ENCODE measurements around the gene TSHR.
"Not testable (repeated sequence)": the region's sequence is repeated elsewhere in the genome, so short reads cannot be mapped to it uniquely, and the experiment has no call there.

TSHR gene

DNA sequence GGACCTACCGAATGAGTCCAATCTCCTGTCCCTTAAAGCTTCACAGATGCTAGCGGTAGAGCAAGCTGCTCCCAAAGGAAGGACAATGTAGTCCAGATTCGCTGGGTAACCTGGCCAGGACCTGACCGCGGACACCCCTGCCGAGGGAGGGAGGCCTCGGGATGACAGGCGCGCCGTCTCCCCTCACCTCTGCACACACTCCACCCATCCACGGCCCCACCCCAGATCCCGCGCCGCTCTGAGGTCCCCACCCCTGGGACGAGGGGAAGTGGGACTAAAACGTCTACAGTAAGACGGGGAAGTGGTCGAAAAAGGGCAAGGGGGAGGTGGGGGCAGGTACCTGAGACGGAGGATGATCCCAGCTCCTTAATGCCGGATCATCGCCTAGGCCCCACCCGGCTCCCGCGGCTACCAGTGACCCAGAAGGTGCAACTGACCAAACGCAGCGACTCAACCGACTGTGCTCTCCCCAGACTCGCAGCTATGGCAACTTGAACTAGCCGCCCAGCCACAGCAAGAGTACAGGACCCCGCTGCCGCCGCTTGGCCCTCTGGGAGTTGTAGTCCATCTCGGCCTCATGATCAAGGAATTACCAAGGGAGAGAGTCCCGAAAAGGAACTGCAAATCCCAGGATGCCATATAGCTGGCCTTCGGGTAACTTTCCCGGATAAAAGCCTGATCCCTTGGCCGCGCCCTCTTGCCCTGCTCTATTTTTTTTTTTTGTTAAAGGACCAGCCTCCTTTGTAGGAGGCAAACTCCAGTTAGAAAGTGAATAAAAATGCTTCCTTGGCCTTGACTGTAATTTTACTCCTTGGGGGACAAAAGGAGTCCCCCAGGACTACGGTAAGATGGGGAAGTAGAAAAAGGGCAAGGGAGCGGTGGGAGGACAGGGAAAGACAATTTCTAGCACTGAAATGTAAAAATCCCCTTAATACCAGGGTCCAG, 13.9 kb upstream of the TSHR start, which contains the start of gene CEP128:
CEP128 (minus strand) TSS at position 498 of the 945 bp plus-strand sequence.
- peaks cover 9% of the 10 kb centered on the region for H3K9me3 Mint-ChIP-seq
- peak; percentile 90 for DNase-seq
- H3K27me3 Mint-ChIP-seq = no peaks in the 10 kb centered on the region
- H3K4me1 Mint-ChIP-seq (ENCODE audit: low read depth) = peaks cover 53% of the 10 kb centered on the region
- H3K27ac Mint-ChIP-seq = peak within 1 kb of the TSS; percentile 97
- H3K4me3 Mint-ChIP-seq = peak within 1 kb of the TSS; percentile 91
- peaks cover 7% of the 10 kb centered on the region for H3K36me3 Mint-ChIP-seq (ENCODE audit: low read depth)

DNA sequence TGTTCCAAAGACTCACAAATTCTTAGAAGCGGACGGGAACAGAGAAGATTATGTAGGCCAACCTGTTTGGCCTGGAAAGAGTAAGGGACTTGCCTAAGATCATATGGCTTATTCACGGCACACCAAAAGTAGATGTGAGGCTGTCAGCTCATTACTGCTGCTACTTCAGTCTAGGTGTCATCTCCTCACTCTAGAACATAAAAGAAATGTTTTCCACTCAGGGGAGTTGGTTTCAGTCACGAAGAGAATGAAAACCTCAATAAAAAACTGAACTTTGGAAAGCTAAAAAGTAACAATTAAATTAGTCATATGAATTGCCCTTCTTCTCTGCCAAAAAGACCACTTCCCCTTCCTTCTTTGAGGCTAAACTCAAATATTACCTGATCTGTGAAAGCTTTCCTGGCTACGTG, 13.2 kb upstream of the TSHR start:
- Mint-ChIP-seq H3K36me3 (ENCODE audit: low read depth) (peaks cover 7% of the 10 kb centered on the region), H3K27me3 (no peaks in the 10 kb centered on the region), H3K4me1 (ENCODE audit: low read depth) (peaks cover 60% of the 10 kb centered on the region), H3K4me3 (peak overlapping the region; percentile 91), H3K27ac (peak overlapping the region; percentile 97), H3K9me3 (peaks cover 13% of the 10 kb centered on the region)
- DNase-seq = no peak

DNA sequence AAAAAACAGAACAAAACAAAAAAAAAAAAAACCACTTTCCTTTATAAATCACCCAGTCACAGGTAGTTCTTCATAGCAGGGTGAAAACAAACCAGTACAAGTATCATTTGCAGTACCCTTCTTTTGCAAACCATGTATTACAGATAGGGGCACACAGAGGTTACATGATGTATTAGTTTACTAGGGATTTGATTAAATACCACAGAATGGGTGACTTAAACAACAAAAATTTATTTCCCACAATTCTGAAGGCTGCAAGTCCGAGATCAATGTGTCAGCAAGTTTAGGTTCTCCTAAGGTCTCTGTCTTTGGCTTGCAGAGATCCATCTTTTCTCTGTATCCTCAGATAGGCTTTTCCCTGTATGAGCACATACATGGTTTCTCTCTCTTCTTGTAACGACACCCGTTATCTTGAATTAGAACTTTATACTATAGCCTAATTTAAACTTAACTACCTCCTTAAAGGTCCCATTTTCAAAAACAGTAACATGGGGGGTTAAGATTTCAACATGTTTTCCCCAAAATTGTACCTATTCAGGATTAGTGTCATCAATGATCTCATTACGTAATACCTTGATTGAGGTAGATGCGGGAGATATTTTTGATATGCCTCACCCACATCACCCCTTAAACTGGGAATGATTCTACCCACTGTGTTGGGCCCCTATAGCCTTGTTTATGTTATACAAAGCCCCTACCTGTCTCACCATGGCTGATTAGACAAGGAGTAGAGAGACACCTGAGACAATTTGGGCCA, 10.4 kb upstream of the TSHR start:
- Mint-ChIP-seq H3K9me3 (peaks cover 17% of the 10 kb centered on the region), H3K4me1 (ENCODE audit: low read depth) (peaks cover 63% of the 10 kb centered on the region), H3K36me3 (ENCODE audit: low read depth) (peaks cover 5% of the 10 kb centered on the region), H3K4me3 (no peak overlapping the region), H3K27me3 (peaks cover 5% of the 10 kb centered on the region), H3K27ac (peak overlapping the region; percentile 91)
- no peak for DNase-seq

DNA sequence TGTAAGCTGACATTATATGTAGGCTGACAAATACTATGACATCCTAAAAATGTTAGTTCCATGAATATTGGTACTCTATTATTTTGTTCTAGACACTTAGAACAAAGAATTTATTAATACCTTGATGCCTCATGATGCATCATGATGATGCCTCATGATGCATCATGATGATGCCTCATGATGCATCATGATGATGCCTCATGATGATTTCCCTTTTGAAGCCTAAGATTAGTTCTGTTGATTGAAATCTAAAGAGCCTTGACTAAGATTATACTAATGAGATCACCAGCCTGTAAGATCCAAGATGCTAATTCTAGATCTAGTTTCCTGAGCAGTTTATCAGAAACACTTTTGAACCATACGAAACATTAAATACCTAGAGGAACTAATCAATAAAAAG, 9.2 kb upstream of the TSHR start:
- H3K9me3 Mint-ChIP-seq = peaks cover 17% of the 10 kb centered on the region
- H3K4me1 Mint-ChIP-seq (ENCODE audit: low read depth) = peaks cover 55% of the 10 kb centered on the region
- DNase-seq = no peak
- H3K4me3 Mint-ChIP-seq = no peak overlapping the region
- peak overlapping the region; percentile 91 for H3K27ac Mint-ChIP-seq
- H3K27me3 Mint-ChIP-seq = peaks cover 5% of the 10 kb centered on the region
- H3K36me3 Mint-ChIP-seq (ENCODE audit: low read depth) = peaks cover 2% of the 10 kb centered on the region

DNA sequence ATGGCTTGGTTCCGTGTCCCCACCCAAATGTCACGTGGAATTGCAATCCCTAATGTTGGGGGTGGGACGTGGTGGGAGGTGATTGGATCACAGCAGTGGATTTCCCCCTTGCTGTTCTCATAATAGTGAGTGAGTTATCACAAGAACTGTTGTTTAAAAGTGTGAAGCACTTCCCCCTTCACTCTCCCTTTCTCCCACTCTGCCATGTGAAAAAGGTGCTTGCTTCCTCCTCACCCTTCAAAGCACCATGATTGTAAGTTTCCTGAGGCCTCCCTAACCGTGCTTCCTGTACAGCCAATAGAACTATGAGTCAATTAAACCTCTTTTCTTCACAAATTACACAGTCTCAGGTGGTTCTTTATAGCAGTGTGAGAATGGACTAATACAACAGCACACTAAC, 8.6 kb upstream of the TSHR start:
- Mint-ChIP-seq H3K4me1 (ENCODE audit: low read depth) (peaks cover 54% of the 10 kb centered on the region), H3K36me3 (ENCODE audit: low read depth) (no peaks in the 10 kb centered on the region), H3K27ac (peak overlapping the region; percentile 91), H3K4me3 (no peak overlapping the region), H3K9me3 (peaks cover 17% of the 10 kb centered on the region), H3K27me3 (peaks cover 5% of the 10 kb centered on the region)
- peak; percentile 38 for DNase-seq

DNA sequence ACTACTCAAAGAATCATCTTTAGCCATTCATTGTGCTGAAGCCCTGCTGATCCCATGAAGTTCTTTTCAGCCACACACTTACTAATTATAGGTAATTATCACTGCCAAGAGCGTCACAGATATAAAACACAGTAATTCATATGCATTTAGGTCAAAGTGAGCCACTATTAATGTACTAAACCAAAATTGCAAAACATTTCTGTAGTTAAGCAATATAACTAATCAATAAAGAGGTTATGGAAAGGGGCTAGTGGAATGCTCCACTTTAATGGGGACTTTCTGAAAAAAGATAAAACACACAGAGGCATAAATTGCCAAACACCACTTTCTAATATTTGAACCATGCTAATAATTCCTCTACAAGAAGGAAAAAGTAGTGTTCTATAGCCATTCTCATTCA, 7.1 kb upstream of the TSHR start:
- Mint-ChIP-seq H3K27ac (no peak overlapping the region), H3K36me3 (ENCODE audit: low read depth) (no peaks in the 10 kb centered on the region), H3K27me3 (peaks cover 5% of the 10 kb centered on the region), H3K4me3 (no peak overlapping the region), H3K9me3 (peaks cover 17% of the 10 kb centered on the region), H3K4me1 (ENCODE audit: low read depth) (peaks cover 39% of the 10 kb centered on the region)
- DNase-seq = no peak

DNA sequence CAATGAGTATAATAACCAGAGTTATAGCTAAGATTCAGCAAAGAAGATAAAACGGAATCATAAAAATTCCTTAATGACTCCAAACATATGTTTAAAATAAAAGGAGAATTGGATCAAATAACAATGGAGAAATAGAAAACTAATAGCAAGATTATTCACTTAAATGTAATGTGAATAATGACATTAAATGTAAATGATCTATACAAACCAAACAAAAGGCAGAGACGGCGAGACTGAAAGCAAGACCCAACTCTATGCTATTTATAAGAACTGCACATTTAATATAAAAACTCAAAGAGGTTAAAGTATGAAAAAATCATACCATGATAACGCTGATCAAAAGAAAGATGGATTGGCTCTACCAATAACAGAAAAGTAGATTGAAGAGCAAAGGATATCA, 3.9 kb upstream of the TSHR start:
- peaks cover 38% of the 10 kb centered on the region for H3K4me1 Mint-ChIP-seq (ENCODE audit: low read depth)
- peaks cover 8% of the 10 kb centered on the region for H3K9me3 Mint-ChIP-seq
- no peaks in the 10 kb centered on the region for H3K36me3 Mint-ChIP-seq (ENCODE audit: low read depth)
- no peak overlapping the region for H3K27ac Mint-ChIP-seq
- peaks cover 18% of the 10 kb centered on the region for H3K27me3 Mint-ChIP-seq
- H3K4me3 Mint-ChIP-seq = no peak overlapping the region
- no peak for DNase-seq

DNA sequence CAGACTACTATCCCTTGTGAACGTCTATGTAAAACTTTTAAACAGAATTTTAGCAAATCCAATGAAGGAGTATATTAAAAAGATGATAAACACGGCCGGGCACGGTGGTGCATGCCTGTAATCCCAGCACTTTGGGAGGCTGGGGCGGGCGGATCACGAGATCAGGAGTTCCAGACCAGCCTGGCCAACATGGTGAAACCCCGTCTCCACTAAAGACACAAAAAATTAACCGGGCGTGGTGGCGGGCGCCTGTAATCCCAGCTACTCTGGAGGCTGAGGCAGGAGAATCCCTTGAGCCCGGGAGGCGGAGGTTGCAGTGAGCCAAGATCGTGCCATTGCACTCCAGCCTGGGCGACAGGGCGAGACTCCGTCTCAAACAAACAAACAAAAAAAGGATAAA, 2.2 kb upstream of the TSHR start:
- not testable (repeated sequence) for DNase-seq; H3K9me3 Mint-ChIP-seq; H3K27ac Mint-ChIP-seq; H3K36me3 Mint-ChIP-seq (ENCODE audit: low read depth); H3K4me3 Mint-ChIP-seq
- Mint-ChIP-seq H3K4me1 (ENCODE audit: low read depth) (peaks cover 30% of the 10 kb centered on the region), H3K27me3 (peaks cover 18% of the 10 kb centered on the region)

DNA sequence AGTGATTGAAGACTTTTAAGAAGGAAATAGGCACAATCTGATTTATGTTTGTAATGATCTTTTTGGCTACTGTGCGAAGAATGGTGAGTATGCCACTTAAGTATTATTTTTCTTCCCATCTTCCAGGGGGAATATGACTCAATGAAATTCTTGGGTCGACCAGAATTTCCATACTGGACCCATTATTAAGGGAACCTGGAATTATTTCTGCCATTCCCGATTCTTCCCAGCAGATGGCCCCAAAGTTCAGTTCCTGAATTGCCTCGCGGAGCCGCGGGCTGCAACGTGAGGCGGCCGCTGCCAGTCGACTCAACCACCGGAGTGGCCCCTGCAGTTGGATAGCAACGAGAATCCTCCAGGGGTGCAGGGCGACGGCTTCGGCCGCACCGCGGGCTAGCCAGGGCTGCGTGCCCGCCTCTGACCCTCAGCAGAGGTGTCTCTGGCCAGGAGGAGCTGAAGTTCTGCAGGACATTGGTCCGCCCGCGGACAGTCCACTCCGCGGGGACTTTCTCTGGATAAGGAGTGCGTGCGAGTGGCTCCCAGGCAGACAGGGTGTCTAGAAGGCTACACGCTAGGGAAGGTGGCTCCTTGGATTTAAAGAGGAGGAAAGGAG, 628 bp upstream of the TSHR start:
- H3K27me3 Mint-ChIP-seq = peaks cover 17% of the 10 kb centered on the region
- DNase-seq = peak; percentile 78
- no peaks in the 10 kb centered on the region for H3K36me3 Mint-ChIP-seq (ENCODE audit: low read depth)
- H3K4me3 Mint-ChIP-seq = peak overlapping the region; percentile 81
- peak overlapping the region; percentile 76 for H3K27ac Mint-ChIP-seq
- H3K9me3 Mint-ChIP-seq = no peaks in the 10 kb centered on the region
- peaks cover 44% of the 10 kb centered on the region for H3K4me1 Mint-ChIP-seq (ENCODE audit: low read depth)

DNA sequence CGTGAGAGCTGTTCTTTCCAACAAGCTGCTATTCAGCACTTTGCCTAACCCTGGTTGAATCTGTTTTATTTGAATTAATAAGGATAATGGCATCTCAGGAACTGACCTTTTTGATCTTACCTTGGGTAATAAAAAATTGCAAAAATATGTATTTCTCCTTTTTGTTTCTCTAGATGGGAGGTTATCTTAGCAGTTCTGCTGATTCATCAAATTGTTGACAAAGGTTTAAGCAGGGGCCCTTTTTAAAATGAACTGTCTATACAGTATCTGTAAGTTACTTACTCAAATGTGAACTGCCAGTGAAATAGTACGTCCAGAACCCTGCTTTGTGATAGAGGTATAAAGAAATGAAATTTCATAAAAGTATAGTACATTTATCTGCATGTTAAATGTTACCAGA, 681 bp downstream of the TSHR start:
- Mint-ChIP-seq H3K27ac (no peak overlapping the region), H3K4me1 (ENCODE audit: low read depth) (peaks cover 52% of the 10 kb centered on the region), H3K9me3 (no peaks in the 10 kb centered on the region), H3K27me3 (peaks cover 17% of the 10 kb centered on the region), H3K4me3 (peak overlapping the region; percentile 81), H3K36me3 (ENCODE audit: low read depth) (no peaks in the 10 kb centered on the region)
- no peak for DNase-seq

DNA sequence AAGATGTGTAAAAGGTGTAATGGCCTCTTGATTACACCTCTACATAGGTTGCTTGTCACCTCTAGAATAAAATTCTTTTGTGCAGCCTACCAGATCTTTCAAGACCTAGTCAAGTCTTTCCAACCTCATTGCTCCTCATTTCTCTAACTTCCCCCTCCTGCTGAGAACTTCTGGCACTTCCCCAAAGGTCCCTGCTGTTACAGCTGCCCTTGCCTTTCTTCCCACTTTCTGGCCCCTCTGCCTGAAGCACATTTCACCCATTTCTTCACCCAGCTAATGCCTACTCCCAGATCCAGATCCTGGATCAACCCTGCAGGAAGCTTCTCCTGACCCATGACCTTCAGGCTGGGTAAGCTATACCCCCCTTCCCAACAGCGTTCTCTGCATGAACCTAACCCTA, 1.5 kb downstream of the TSHR start:
- no peak for DNase-seq
- no peaks in the 10 kb centered on the region for H3K36me3 Mint-ChIP-seq (ENCODE audit: low read depth)
- peaks cover 52% of the 10 kb centered on the region for H3K4me1 Mint-ChIP-seq (ENCODE audit: low read depth)
- H3K27me3 Mint-ChIP-seq = peaks cover 17% of the 10 kb centered on the region
- H3K4me3 Mint-ChIP-seq = no peak overlapping the region
- H3K9me3 Mint-ChIP-seq = no peaks in the 10 kb centered on the region
- H3K27ac Mint-ChIP-seq = no peak overlapping the region

DNA sequence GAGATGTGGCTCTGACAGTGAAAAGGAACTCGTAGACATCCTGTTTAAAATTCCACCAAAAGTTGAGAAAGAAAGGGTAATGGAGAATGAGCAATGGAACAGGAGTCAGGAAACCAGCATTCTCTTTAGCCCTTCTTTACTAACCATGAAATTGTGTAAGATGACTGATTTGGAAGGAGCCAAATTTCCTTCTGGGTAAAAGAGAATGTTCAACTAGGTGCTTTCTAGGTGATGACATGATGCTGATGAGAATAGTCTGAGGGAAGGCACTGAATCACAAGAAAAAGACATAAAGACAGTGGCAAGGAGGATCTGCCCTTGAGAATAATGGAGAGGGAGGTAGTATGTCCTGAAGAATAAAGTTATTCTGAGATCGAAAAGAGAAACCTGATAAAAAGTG, 2.2 kb downstream of the TSHR start:
- Mint-ChIP-seq H3K4me3 (no peak overlapping the region), H3K27ac (no peak overlapping the region)

DNA sequence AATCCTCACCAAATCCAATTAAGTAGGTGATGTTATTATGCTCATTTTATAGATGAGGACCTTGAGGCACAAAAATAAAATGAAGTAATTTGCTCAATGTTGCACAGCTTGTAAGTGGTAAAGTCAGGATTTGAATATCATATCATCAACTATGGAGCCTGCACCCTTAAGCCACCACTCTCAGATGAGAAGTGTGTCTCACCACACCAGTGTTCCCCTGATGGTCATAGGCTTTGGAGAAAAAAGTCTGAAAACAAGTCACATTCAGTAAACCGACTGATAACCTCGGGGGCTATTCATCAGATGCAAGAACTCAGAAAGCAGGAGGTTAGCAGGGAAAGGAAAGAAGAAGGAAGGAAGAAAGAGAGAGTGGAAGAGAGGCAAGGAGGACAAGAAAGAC, 2.8 kb downstream of the TSHR start:
- H3K36me3 Mint-ChIP-seq (ENCODE audit: low read depth) = no peaks in the 10 kb centered on the region
- peaks cover 52% of the 10 kb centered on the region for H3K4me1 Mint-ChIP-seq (ENCODE audit: low read depth)
- H3K27me3 Mint-ChIP-seq = peaks cover 17% of the 10 kb centered on the region
- DNase-seq = no peak
- H3K9me3 Mint-ChIP-seq = no peaks in the 10 kb centered on the region
- H3K27ac Mint-ChIP-seq = peak overlapping the region; percentile 75
- no peak overlapping the region for H3K4me3 Mint-ChIP-seq

More for the DNA sequence above, 2.2 kb downstream of the TSHR start:
- Mint-ChIP-seq H3K36me3 (ENCODE audit: low read depth) (no peaks in the 10 kb centered on the region), H3K9me3 (no peaks in the 10 kb centered on the region), H3K4me1 (ENCODE audit: low read depth) (peaks cover 52% of the 10 kb centered on the region), H3K27me3 (peaks cover 17% of the 10 kb centered on the region)
- DNase-seq = no peak

DNA sequence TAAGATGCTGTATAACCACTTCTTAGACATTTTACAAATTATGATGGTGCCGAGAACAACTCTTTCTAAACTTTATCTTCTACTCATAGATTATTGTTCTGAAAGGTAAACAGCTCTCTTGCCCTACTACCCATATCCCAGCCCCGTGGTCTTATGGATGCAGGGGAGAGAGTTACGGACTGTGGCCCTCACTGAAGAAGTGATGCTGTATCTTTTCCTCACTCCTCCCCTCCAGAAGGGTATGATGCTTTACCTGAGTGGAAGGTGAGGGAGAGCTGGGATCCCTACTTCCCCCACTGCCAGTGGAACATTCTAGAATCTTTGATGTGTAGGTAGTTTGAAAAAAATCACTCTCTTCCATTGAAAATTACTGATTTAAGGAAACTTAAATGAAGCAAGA, 3.5 kb downstream of the TSHR start:
- Mint-ChIP-seq H3K27me3 (peaks cover 17% of the 10 kb centered on the region), H3K27ac (peak overlapping the region; percentile 82), H3K4me3 (no peak overlapping the region), H3K4me1 (ENCODE audit: low read depth) (peaks cover 52% of the 10 kb centered on the region), H3K36me3 (ENCODE audit: low read depth) (no peaks in the 10 kb centered on the region), H3K9me3 (no peaks in the 10 kb centered on the region)
- no peak for DNase-seq
